CD4-positive, alpha-beta T cell treated with Interleukin-12 subunit alpha and Interleukin-12 subunit beta, for 1 hour (primary cell): Measurements from ENCODE around the gene KRTAP10-4.
"Not testable (repeated sequence)": the region's sequence is repeated elsewhere in the genome, so short reads cannot be mapped to it uniquely, and the experiment has no call there.

Experiments used
- DNase-seq: peaks from one replicate; pipeline ENCODE4 v3.0.0-alpha.2; 2020

Gene KRTAP10-4

GRCh38 chr21:44573630-44574456, at the start of gene KRTAP10-4:
KRTAP10-4 (plus strand) TSS chr21:44573729; CDS start chr21:44573759, 30 bp downstream.
- not testable (repeated sequence) for DNase-seq

GRCh38 chr21:44524414-44525371, 48.8 kb upstream of the KRTAP10-4 start:
- DNase-seq, result no peak

GRCh38 chr21:44525391-44526095, 48.0 kb upstream of the KRTAP10-4 start:
- DNase-seq, result no peak

- DNase-seq, result no peak
These were observed 47.2 kb upstream of the KRTAP10-4 start for GRCh38 chr21:44526096-44526997.

GRCh38 chr21:44527156-44527982, 46.2 kb upstream of the KRTAP10-4 start:
- DNase-seq, result no peak

- no peak for DNase-seq
These were observed 45.4 kb upstream of the KRTAP10-4 start for GRCh38 chr21:44527983-44528633.

GRCh38 chr21:44528634-44528995, 44.9 kb upstream of the KRTAP10-4 start:
- no peak for DNase-seq

GRCh38 chr21:44529011-44529421, 44.5 kb upstream of the KRTAP10-4 start:
- no peak for DNase-seq

GRCh38 chr21:44529503-44530125, 43.9 kb upstream of the KRTAP10-4 start:
- no peak for DNase-seq

GRCh38 chr21:44530221-44530902, 43.2 kb upstream of the KRTAP10-4 start:
- no peak for DNase-seq

- no peak for DNase-seq
These were observed 42.5 kb upstream of the KRTAP10-4 start for GRCh38 chr21:44530903-44531605.

GRCh38 chr21:44531606-44532564, 41.6 kb upstream of the KRTAP10-4 start:
- DNase-seq, result no peak

GRCh38 chr21:44532712-44533111, 40.8 kb upstream of the KRTAP10-4 start:
- no peak for DNase-seq

- no peak for DNase-seq
These were observed 40.2 kb upstream of the KRTAP10-4 start for GRCh38 chr21:44533121-44533890.

GRCh38 chr21:44533891-44534627, 39.5 kb upstream of the KRTAP10-4 start:
- DNase-seq, result no peak

- no peak for DNase-seq
These were observed 38.8 kb upstream of the KRTAP10-4 start for GRCh38 chr21:44534688-44535087.
